AG09319 (cell line): ENCODE data around the gene ALPL.

ENCODE experiments used
- DNase-seq: peaks from one replicate; pipeline ENCODE4 v3.0.0-alpha.2; 2010; ENCODE audit warnings: low read depth; ENCODE audit errors: extremely low read depth
- CTCF ChIP-seq: IDR thresholded peaks from 2 replicates; pipeline ENCODE4 v1.5.1; 2011; ENCODE audit warnings: low read depth, mild to moderate bottlenecking, inconsistent platforms, low read length, moderate library complexity

ALPL gene

GRCh38 chr1:21524686-21525339, 15.6 kb downstream of the ALPL start:
- DNase-seq = no peak

GRCh38 chr1:21525340-21525717, 16.1 kb downstream of the ALPL start:
- TF ChIP-seq CTCF = no peak
- no peak for DNase-seq

More at GRCh38 chr1:21524686-21525339, 15.6 kb downstream of the ALPL start:
- TF ChIP-seq CTCF = no peak

GRCh38 chr1:21526441-21526840, 17.2 kb downstream of the ALPL start:
- no peak for TF ChIP-seq CTCF
- no peak for DNase-seq

- no peak for DNase-seq
- TF ChIP-seq CTCF = no peak
Observed at GRCh38 chr1:21530368-21531016, 21.3 kb downstream of the ALPL start.

GRCh38 chr1:21531241-21531640, 22.0 kb downstream of the ALPL start:
- TF ChIP-seq CTCF = no peak
- no peak for DNase-seq

GRCh38 chr1:21532496-21532895, 23.3 kb downstream of the ALPL start:
- DNase-seq = no peak
- TF ChIP-seq CTCF = no peak

- TF ChIP-seq CTCF = no peak
- no peak for DNase-seq
Observed at GRCh38 chr1:21532992-21533534, 23.8 kb downstream of the ALPL start.
